Smooth muscle cell (in vitro differentiated cells): ENCODE data around the gene ATP2B3. TPM values are rescaled to one million over a fixed set of nuclear protein-coding genes. Genes with fewer than 3 reads are reported as not detected.

ENCODE experiments used
- DNase-seq: peaks from one replicate; lab custom pipeline; 2025; ENCODE audit not compliant: unreplicated experiment; lab: John Stamatoyannopoulos, UW
- H2AFZ ChIP-seq: fragments of 200-600 bp; sonication (generic); 2 replicates; pipeline ENCODE4 v1.6.0; 2016; ENCODE audit warnings: antibody characterized with exemption, low read depth, mild to moderate bottlenecking
- H3F3A ChIP-seq: fragments of 200-600 bp; sonication (generic); 2 replicates; pipeline ENCODE4 v1.6.0; 2017; ENCODE audit warnings: antibody characterized with exemption, low read depth
- H3K27ac ChIP-seq: fragments of 200-600 bp; sonication (generic); 2 replicates; pipeline ENCODE4 v1.5.1; 2016; ENCODE audit warnings: low read depth, mild to moderate bottlenecking
- H3K27me3 ChIP-seq: fragments of 200-600 bp; sonication (generic); 2 replicates; pipeline ENCODE4 v1.6.1; 2016; ENCODE audit warnings: low read depth, mild to moderate bottlenecking
- H3K36me3 ChIP-seq: fragments of 200-600 bp; sonication (generic); 2 replicates; pipeline ENCODE4 v1.5.1; 2016; ENCODE audit warnings: low read depth
- H3K4me1 ChIP-seq: fragments of 200-600 bp; sonication (generic); 2 replicates; pipeline ENCODE4 v1.5.1; 2016; ENCODE audit warnings: low read depth
- H3K4me2 ChIP-seq: fragments of 200-600 bp; sonication (generic); 2 replicates; pipeline ENCODE4 v1.6.0; 2016; ENCODE audit warnings: mild to moderate bottlenecking
- H3K4me3 ChIP-seq: fragments of 200-600 bp; sonication (generic); 2 replicates; pipeline ENCODE4 v1.5.1; 2016; ENCODE audit warnings: mild to moderate bottlenecking
- H3K79me2 ChIP-seq: fragments of 200-600 bp; sonication (generic); 2 replicates; pipeline ENCODE4 v1.6.0; 2016; ENCODE audit warnings: low read depth, mild to moderate bottlenecking
- H3K9ac ChIP-seq: fragments of 200-600 bp; sonication (generic); 2 replicates; pipeline ENCODE4 v1.6.0; 2016; ENCODE audit warnings: low read depth
- H3K9me3 ChIP-seq: fragments of 200-600 bp; sonication (generic); replicated peaks from 2 replicates; pipeline ENCODE4 v1.5.1; 2016; ENCODE audit warnings: low read depth
- H4K20me1 ChIP-seq: fragments of 200-600 bp; sonication (generic); 2 replicates; pipeline ENCODE4 v1.6.0; 2016; ENCODE audit warnings: low read depth
- WGBS: methylation state at CpG from one replicate; pipeline ENCODE4 v1.1.7; 2016; ENCODE audit warnings: low lambda C conversion rate; 5-methylcytosine and 5-hydroxymethylcytosine counted together
- polyA plus RNA-seq: library from polyadenylated mRNA; unstranded; fragments of >200 nt; fragmentation: Nextera tagmentation; extraction: Ambion mirVana; gene quantifications from 2 replicates; pipeline ENCODE4 v1.2.1, GENCODE V29; 2016
- total RNA-seq: library from RNA; depleted of rRNA; stranded (reverse); fragments of >200 nt; gene quantifications from 2 replicates; pipeline ENCODE4 v1.2.3, GENCODE V29; 2014
- TF ChIP-seq, protein P1 (sequence below): fragments of 200-600 bp; sonication (generic); IDR thresholded peaks from 2 replicates; pipeline ENCODE4 v1.5.1; 2017; ENCODE audit warnings: borderline replicate concordance, mild to moderate bottlenecking, antibody characterized with exemption; ENCODE audit not compliant: insufficient read depth, poor library complexity, severe bottlenecking

ATP2B3 gene
- total and polyA plus RNA-seq, 2 experiments from 2014 or later = 0.05 to 0.22 TPM

DNA sequence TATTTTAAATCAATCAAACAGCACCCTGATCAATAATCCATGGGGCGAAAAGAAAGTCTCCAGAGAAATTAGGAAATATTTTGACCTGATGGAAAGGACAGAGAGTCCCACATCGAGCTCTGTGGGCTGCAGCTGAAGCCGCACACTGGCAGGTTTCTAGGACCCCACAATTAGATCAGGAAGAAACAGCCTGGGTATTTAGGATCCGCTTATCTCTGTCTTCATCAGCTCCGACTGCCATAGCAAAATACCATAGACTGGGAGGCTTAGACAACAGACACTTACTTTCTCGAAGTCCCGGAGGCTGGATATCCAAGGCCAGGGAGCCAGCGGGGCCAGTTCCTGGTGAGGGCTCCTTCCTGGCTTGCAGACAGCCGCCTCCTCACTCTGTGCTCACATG is 45.1 kb downstream of the ATP2B3 start:
- Histone ChIP-seq H3K36me3 (no peaks in the 10 kb centered on the region), H3K4me3 (no peak overlapping the region), H3K79me2 (no peaks in the 10 kb centered on the region), H4K20me1 (no peaks in the 10 kb centered on the region), H2AFZ (no peak overlapping the region), H3K4me1 (no peaks in the 10 kb centered on the region), H3K9ac (no peak overlapping the region), H3F3A (no peaks in the 10 kb centered on the region), H3K9me3 (no peaks in the 10 kb centered on the region), H3K27me3 (no peaks in the 10 kb centered on the region), H3K27ac (no peak overlapping the region), H3K4me2 (no peak overlapping the region)
- WGBS = 83% methylated on average over 9 of the region's 9 CpGs
- TF ChIP-seq, protein P1, sequence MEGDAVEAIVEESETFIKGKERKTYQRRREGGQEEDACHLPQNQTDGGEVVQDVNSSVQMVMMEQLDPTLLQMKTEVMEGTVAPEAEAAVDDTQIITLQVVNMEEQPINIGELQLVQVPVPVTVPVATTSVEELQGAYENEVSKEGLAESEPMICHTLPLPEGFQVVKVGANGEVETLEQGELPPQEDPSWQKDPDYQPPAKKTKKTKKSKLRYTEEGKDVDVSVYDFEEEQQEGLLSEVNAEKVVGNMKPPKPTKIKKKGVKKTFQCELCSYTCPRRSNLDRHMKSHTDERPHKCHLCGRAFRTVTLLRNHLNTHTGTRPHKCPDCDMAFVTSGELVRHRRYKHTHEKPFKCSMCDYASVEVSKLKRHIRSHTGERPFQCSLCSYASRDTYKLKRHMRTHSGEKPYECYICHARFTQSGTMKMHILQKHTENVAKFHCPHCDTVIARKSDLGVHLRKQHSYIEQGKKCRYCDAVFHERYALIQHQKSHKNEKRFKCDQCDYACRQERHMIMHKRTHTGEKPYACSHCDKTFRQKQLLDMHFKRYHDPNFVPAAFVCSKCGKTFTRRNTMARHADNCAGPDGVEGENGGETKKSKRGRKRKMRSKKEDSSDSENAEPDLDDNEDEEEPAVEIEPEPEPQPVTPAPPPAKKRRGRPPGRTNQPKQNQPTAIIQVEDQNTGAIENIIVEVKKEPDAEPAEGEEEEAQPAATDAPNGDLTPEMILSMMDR = no peak
- no peak for DNase-seq

DNA sequence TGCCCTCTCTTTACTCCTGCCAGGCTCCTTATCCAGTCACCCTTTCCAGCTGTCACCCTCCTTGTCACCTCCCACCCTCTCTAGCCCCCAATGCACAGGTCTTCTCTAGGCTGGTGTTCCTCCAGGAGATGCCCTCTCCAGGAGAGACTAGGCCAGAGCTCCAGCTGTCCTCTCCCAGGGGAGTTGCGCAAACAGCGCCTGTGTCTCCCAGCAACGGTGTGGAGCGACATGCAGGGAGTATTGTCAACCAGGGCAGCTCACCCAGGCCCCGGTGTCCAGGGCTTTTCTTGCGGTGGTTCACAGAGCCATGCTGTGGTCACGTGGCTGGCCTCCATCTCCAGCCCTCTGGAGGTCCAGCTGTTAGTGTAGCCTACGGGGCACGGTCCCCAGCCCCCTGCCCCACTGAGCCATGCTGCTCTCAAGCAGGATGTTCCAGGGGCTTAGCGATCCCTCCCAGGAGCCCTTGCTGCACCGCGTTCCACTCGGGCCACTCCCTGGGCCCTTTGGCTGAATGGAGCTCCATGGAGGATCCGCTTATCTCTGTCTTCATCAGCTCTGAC is 46.7 kb downstream of the ATP2B3 start:
- Histone ChIP-seq H3K4me2 (no peak overlapping the region), H2AFZ (no peak overlapping the region), H3K36me3 (no peaks in the 10 kb centered on the region), H3K9ac (no peak overlapping the region), H3K79me2 (no peaks in the 10 kb centered on the region), H4K20me1 (no peaks in the 10 kb centered on the region), H3F3A (no peaks in the 10 kb centered on the region), H3K4me3 (no peak overlapping the region), H3K27ac (no peak overlapping the region), H3K9me3 (no peaks in the 10 kb centered on the region), H3K27me3 (no peaks in the 10 kb centered on the region), H3K4me1 (no peaks in the 10 kb centered on the region)
- no peak for DNase-seq
- WGBS = 86% methylated on average over 14 of the region's 14 CpGs
- TF ChIP-seq, protein P1 = no peak

DNA sequence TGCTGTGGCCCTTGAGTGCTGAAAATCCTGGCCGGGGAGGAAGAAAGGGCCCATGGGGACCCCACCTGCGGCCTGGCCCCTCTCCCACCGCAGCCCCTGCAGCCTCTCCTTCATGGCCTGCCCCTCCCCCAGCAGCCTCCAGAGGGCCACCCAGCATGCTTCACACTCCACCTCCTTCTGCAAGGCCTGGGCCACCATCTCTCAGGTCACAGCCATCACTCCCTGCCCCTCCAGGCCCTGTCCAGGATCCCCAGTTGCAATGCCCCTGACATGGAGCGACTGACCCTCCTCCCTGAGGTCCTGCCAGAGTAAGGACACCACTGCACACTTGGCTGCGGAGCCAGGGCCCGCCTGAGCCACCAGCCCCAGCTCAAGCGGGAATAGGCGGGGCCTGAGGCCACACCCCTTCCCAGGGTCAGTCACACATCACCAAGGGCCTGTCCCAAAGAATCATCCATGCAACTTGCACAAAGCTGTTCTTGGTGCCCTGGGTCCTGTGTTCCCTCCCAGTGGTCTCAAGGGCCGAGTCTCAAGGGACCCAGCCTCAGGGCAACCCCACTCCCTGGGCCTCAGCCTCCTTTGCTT is 48.6 kb downstream of the ATP2B3 start:
- Histone ChIP-seq H3K27me3 (no peaks in the 10 kb centered on the region), H3K27ac (no peak overlapping the region), H3K79me2 (no peaks in the 10 kb centered on the region), H3K4me1 (no peaks in the 10 kb centered on the region), H3K9ac (no peak overlapping the region), H3F3A (no peaks in the 10 kb centered on the region), H3K9me3 (no peaks in the 10 kb centered on the region), H4K20me1 (no peaks in the 10 kb centered on the region), H3K36me3 (no peaks in the 10 kb centered on the region), H3K4me3 (no peak overlapping the region), H2AFZ (no peak overlapping the region), H3K4me2 (no peak overlapping the region)
- 66% methylated on average over 7 of the region's 9 CpGs for WGBS
- TF ChIP-seq, protein P1 = no peak
- no peak for DNase-seq

DNA sequence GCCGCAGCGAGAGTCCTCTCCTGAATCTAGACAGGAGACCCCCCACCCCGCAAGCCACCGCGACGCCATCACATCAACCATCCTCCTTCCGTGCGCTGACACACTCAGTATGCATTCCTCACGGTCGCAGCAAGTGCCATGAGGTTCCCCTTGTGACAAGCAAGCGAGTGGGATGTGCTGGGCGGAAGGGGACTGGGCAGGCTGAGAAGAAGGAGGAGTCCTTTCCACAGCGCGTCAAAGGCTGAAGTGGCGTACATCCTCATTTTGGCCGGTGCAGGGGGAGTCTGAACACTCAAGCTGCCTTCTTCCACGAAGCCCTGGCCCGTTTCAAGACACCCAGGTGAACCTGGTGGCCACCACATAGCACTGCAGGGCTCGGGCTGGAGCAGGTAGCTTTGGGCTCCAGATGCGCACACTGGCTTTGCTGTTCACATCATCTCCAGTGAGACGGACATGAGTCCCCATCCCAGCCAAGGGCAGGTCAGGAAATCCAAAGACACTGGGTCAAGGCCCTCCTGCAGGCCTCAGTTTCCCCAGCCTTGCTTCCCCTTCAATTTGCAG is 51.1 kb downstream of the ATP2B3 start:
- Histone ChIP-seq H3K9ac (no peak overlapping the region), H3K79me2 (no peaks in the 10 kb centered on the region), H3F3A (no peaks in the 10 kb centered on the region), H2AFZ (no peak overlapping the region), H3K9me3 (no peaks in the 10 kb centered on the region), H3K27me3 (no peaks in the 10 kb centered on the region), H3K4me3 (no peak overlapping the region), H3K4me2 (no peak overlapping the region), H3K4me1 (no peaks in the 10 kb centered on the region), H4K20me1 (no peaks in the 10 kb centered on the region), H3K27ac (no peak overlapping the region), H3K36me3 (no peaks in the 10 kb centered on the region)
- DNase-seq = no peak
- 81% methylated on average over 21 of the region's 21 CpGs for WGBS
- TF ChIP-seq, protein P1 = no peak
